GM21423 (cell line): Measurements from ENCODE around the gene LRCH3.

Experiments used
- ATAC-seq: cut with Tn5 transposase; IDR thresholded peaks from one replicate; pipeline ENCODE4 v1.9.1; 2021; ENCODE audit warnings: mild to moderate bottlenecking, moderate library complexity; ENCODE audit not compliant: unreplicated experiment

The LRCH3 gene

GRCh38 chr3:197833930-197834715, 43.1 kb downstream of the LRCH3 start:
- ATAC-seq: no peak

DNA sequence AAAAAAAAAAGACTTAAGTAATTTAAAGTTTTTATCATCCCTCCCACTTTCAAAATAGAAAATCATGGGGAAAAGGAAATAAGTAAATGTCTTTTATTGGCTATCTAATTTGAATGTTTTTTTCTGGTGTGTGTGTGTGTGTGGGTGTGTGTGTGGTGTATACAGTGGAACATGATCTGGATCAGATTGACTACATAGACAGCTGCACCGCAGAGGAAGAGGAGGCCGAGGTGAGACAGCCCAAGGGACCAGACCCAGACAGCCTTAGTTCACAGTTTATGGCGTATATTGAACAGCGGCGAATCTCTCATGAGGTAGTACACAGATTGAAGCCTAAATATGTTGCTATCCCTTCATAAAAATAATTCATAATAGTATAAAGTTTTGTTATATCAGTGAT, 44.5 kb downstream of the LRCH3 start:
- ATAC-seq: no peak

DNA sequence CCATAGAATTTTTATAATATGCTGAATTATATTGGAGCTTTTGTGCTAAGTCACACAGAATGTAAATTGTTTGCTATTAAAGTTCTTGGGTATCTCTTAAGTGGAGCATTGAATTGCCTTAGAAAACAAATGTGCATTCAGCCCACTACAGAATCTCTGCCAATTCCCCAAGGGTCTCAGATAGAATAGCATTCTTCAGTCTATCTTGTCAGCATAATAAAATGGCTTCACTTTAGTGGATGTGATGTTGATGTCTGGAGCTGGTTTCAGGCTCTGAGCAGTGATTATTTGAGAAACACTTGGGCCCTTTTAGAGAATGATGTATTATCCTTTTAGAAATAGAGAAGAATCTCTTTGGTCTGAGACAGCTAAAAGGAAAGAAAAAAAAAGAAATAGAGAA, 45.2 kb downstream of the LRCH3 start:
- no peak for ATAC-seq

DNA sequence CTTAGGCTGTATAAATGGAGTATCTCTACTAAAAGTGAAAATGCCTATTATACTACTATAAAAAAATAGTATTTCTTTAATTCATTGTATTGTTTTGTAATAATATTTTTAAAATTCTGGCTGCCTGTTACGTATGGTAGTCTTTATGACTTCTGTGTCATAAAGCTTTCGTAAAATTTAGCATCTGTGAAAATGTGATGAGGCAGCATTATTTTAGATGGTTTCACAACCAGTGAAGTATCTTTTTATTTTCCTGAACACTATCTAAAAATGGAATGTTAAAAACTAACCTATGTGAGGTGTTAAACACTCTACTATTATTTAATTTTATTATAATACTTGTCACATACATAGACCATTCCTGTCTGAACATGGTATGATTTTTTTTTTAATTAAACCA, 46.2 kb downstream of the LRCH3 start:
- ATAC-seq: no peak

DNA sequence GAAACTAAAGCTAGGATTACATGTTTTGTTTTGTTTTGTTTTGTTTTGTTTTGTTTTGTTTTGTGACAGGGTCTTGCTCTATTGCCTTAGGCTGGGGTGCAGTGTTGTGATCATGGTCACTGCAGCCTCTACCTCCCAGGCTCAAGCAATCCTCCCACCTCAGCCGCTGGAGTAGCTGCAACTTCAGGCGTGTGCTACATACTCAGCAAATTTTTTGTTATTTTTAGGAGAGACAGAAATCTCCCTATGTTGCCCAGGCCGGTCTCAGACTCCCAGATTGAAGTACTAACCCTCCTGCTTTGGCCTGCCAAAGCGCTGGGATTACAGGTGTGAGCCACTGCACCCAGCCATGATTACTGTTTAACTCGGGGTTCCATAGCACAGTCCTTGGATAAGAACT, 50.7 kb downstream of the LRCH3 start:
- no peak for ATAC-seq

DNA sequence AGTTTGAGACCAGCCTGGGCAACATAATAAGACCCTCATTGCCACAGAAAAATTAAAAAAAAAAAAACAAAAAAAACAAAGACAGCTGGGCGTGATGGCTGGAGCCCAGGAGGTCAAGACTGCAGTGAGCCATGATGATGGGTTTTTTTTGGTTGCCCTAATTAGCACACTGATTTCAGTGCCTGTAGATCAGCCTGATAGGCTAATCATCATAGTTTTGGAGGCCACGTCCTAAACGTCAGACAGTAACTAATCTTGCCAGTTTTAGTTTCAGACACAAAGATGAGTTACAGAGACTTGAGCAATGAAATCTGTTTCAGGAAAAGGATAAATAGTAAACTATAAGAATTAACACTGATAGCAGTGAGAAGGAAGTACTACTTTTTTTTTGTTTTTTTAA, 55.4 kb downstream of the LRCH3 start:
- ATAC-seq: no peak

- ATAC-seq: peak; percentile 86
Measured at GRCh38 chr3:197847866-197848401, 56.9 kb downstream of the LRCH3 start.

GRCh38 chr3:197854596-197855343, 63.7 kb downstream of the LRCH3 start:
- ATAC-seq: no peak

- no peak for ATAC-seq
Measured at GRCh38 chr3:197855571-197855970, 64.5 kb downstream of the LRCH3 start.

- no peak for ATAC-seq
Measured at GRCh38 chr3:197856199-197856816, 65.3 kb downstream of the LRCH3 start.

DNA sequence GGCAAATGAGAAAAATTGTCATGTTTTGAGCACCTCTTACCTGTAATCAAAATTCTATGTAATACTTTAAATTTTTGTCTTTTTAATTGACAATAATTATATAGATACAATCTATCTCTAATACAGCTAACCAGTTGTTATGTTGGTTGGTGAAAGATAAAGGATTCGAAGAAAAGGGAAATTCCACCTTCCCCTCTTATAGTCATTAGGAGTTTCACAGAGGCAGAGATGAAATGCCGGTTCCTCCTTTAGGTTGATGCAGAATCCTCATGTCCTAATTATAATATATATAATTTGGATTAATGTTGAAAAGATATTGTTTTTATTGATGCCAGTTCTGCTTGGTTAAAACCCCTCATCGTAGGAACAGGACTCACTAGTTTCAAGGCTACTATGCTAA, 67.1 kb downstream of the LRCH3 start:
- ATAC-seq: no peak

DNA sequence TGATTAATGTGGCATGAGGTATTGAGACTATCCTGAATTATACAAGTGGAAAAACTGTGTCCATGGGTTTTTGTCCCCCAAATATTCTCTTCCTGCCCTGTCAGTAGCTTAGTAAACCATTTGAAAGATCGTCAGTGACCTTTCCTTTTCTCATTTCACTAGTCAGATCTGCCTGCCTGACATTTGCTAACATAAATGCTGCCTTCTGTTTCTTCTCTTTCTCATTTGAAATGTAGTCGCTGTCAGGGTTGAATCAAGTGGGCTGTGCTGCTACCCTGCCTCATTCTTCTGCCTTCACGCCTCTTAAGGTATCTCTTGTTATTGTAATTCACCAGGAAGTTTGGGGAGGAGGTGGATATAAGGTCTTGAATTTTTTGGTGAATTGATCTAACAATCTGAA, 67.5 kb downstream of the LRCH3 start:
- no peak for ATAC-seq

- no peak for ATAC-seq
Measured at GRCh38 chr3:197866035-197866434, 75.0 kb downstream of the LRCH3 start.

GRCh38 chr3:197873329-197873728, 82.3 kb downstream of the LRCH3 start:
- no peak for ATAC-seq

DNA sequence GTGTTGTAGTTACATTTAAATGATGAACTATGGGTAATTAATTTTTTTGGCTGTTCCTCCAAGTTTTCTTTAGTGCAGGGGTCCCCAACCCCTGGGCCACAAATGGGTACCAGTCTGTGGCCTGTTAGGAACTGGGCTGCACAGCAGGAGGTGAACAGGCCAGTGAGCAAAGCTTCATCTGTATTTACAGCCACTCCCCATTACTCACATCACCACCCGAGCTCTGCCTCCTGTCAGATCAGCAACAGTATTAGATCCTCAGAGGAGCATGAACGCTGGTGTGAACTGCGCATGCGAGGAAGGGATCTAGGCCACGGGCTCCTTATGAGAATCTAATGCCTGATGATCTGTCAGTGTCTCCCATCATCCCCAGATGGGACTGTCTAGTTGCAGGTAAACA, 83.0 kb downstream of the LRCH3 start:
- no peak for ATAC-seq

GRCh38 chr3:197874653-197875052, 83.6 kb downstream of the LRCH3 start:
- no peak for ATAC-seq

GRCh38 chr3:197877902-197878301, 86.8 kb downstream of the LRCH3 start:
- ATAC-seq: no peak

DNA sequence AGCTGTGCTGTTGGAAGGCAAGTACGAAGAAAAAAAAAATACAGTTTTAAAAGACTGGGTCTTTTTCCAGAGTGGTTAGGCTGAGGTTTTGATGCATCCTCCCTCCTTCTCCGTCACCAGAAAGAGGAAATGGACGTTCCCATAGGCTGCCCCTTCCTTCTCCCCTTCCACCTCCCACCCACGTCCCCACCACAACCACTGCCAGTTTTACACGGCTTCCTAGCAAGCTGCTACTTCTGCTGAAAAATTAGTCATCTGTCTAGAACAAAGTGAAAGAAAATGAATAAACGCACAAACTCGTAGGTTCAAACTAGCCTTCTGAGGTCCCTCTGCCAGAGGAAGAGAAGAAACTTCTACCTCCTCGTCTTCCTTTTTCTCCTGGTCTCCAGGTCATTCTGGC, 87.4 kb downstream of the LRCH3 start:
- ATAC-seq: peak; percentile 52

- no peak for ATAC-seq
Measured at GRCh38 chr3:197880491-197881269, 89.6 kb downstream of the LRCH3 start.

DNA sequence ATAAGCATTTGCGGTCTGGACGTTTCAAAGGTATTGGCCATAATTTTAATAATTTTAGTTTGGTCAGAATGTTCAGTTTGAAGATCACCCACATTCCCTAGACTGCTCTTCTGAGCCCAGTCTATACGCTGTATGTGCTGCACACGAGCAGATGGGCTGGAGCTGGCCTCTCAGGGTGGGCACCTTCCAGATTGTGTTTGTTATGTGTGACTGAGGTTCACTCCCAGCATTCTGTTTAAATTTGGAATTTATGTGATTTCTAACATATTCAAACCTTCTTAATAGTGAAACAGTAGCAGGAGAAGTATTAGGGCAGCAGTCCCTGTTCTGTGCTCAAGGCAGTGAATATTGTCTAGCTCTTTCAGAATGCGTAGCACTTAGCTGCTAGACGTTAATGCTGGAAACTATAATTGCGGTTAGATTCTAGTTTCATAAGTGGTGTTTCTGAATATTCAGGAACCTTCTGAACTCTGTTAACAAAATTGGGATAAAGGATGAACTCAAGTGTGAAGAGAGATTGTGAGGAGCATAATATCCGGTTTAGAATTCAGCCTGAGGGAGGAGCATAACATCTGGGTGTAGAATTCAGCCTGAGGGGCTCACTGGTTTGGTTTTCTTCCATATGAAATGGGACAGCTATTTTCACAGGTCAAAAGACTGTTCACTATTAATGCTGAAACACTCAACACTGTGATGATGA, 90.4 kb downstream of the LRCH3 start:
- no peak for ATAC-seq
